SU-DHL-6 (cell line): ENCODE results near the gene CLEC11A.

ENCODE experiments used
- H2AFZ ChIP-seq: fragments of 200-600 bp; sonication (generic); 2 replicates; pipeline ENCODE4 v1.6.1; 2014; ENCODE audit warnings: low read depth, mild to moderate bottlenecking, moderate library complexity, mixed read lengths, antibody characterized with exemption, low read length; ENCODE audit not compliant: severe bottlenecking
- H3F3A ChIP-seq: fragments of 200-600 bp; shearing (Covaris generic); 2 replicates; pipeline ENCODE4 v1.6.0; 2016; ENCODE audit warnings: antibody characterized with exemption, mild to moderate bottlenecking; ENCODE audit not compliant: insufficient read depth
- H3K27ac ChIP-seq: fragments of 200-600 bp; sonication (generic); 2 replicates; pipeline ENCODE4 v1.5.1; 2016; ENCODE audit warnings: low read depth, mild to moderate bottlenecking, low read length, moderate library complexity, mixed read lengths
- H3K27me3 ChIP-seq: fragments of 200-600 bp; sonication (generic), shearing (Covaris generic); 2 replicates; pipeline ENCODE4 v1.6.0; 2014; ENCODE audit warnings: mild to moderate bottlenecking, low read length
- H3K36me3 ChIP-seq: fragments of 200-600 bp; sonication (generic); 2 replicates; pipeline ENCODE4 v1.6.1; 2014; ENCODE audit warnings: mild to moderate bottlenecking, low read length, mixed read lengths
- H3K4me2 ChIP-seq: fragments of 300-600, 200-600 bp; shearing (Covaris generic), sonication (generic); 2 replicates; pipeline ENCODE4 v1.6.0; 2014; ENCODE audit warnings: low read length, low read depth, mild to moderate bottlenecking; ENCODE audit not compliant: poor library complexity, severe bottlenecking
- H3K4me3 ChIP-seq: fragments of 200-600 bp; sonication (generic); 2 replicates; pipeline ENCODE4 v1.5.1; 2014; ENCODE audit warnings: antibody characterized with exemption, low read length, mild to moderate bottlenecking, mixed read lengths; ENCODE audit not compliant: insufficient read depth, poor library complexity, severe bottlenecking
- H3K79me2 ChIP-seq: fragments of 200-600 bp; sonication (generic); 2 replicates; pipeline ENCODE4 v1.6.1; 2014; ENCODE audit warnings: mild to moderate bottlenecking, low read length, moderate library complexity; ENCODE audit not compliant: insufficient read depth
- H3K9ac ChIP-seq: fragments of 200-600 bp; sonication (generic); 2 replicates; pipeline ENCODE4 v1.7.0; 2014; ENCODE audit warnings: mild to moderate bottlenecking, low read length
- H3K9me2 ChIP-seq: fragments of 200-600 bp; sonication (generic); replicated peaks from 2 replicates; pipeline ENCODE4 v1.6.1; 2014; ENCODE audit warnings: low read length; ENCODE audit not compliant: insufficient read depth
- H3K9me3 ChIP-seq: fragments of 200-600 bp; sonication (generic); 2 replicates; pipeline ENCODE4 v1.6.1; 2014; ENCODE audit warnings: low read length, mixed read lengths; ENCODE audit not compliant: insufficient read depth
- H4K20me1 ChIP-seq: fragments of 200-600 bp; sonication (generic); 2 replicates; pipeline ENCODE4 v1.6.1; 2014; ENCODE audit warnings: low read depth, mild to moderate bottlenecking, antibody characterized with exemption, low read length, moderate library complexity, mixed read lengths
- CTCF ChIP-seq: fragments of 200-600 bp; sonication (generic); IDR thresholded peaks from one replicate; pipeline ENCODE4 v1.5.1; 2017; ENCODE audit warnings: antibody characterized with exemption, mild to moderate bottlenecking, low read length, moderate library complexity; ENCODE audit not compliant: insufficient read depth, poor library complexity, severe bottlenecking
- EZH2phosphoT487 ChIP-seq: fragments of 200-600 bp; sonication (generic), shearing (Covaris generic); conservative IDR thresholded peaks from 2 replicates; pipeline ENCODE4 v1.6.1; 2018; ENCODE audit warnings: mild to moderate bottlenecking, antibody characterized with exemption, low read length, moderate library complexity, mixed read lengths

Gene CLEC11A

GRCh38 chr19:50721441-50722137, 1.6 kb upstream of the CLEC11A start:
- H3K4me2 ChIP-seq: no peak overlapping the region
- H4K20me1 ChIP-seq: no peaks in the 10 kb centered on the region
- no peaks in the 10 kb centered on the region for H3K27me3 ChIP-seq
- H3F3A ChIP-seq: no peaks in the 10 kb centered on the region
- H3K36me3 ChIP-seq: no peaks in the 10 kb centered on the region
- no peak overlapping the region for H3K9ac ChIP-seq
- no peak overlapping the region for H2AFZ ChIP-seq
- no peaks in the 10 kb centered on the region for H3K9me2 ChIP-seq
- H3K9me3 ChIP-seq: no peaks in the 10 kb centered on the region
- no peak overlapping the region for H3K27ac ChIP-seq
- no peaks in the 10 kb centered on the region for H3K79me2 ChIP-seq
- no peak for TF ChIP-seq EZH2phosphoT487
- TF ChIP-seq CTCF: no peak
- H3K4me3 ChIP-seq: no peak overlapping the region

GRCh38 chr19:50722201-50723013, 757 bp upstream of the CLEC11A start:
- no peaks in the 10 kb centered on the region for H3K9me3 ChIP-seq
- no peak overlapping the region for H3K4me2 ChIP-seq
- no peak for TF ChIP-seq CTCF
- no peak for TF ChIP-seq EZH2phosphoT487
- H3K36me3 ChIP-seq: no peaks in the 10 kb centered on the region
- no peak overlapping the region for H3K4me3 ChIP-seq
- no peak overlapping the region for H3K27ac ChIP-seq
- H3K27me3 ChIP-seq: no peaks in the 10 kb centered on the region
- H3K79me2 ChIP-seq: no peaks in the 10 kb centered on the region
- no peaks in the 10 kb centered on the region for H3K9me2 ChIP-seq
- H4K20me1 ChIP-seq: no peaks in the 10 kb centered on the region
- H3K9ac ChIP-seq: no peak overlapping the region
- no peak overlapping the region for H2AFZ ChIP-seq
- H3F3A ChIP-seq: no peaks in the 10 kb centered on the region

GRCh38 chr19:50723735-50724521, 764 bp downstream of the CLEC11A start:
- Histone ChIP-seq H3F3A (no peaks in the 10 kb centered on the region), H3K27me3 (no peaks in the 10 kb centered on the region), H2AFZ (no peak overlapping the region), H3K4me2 (no peak overlapping the region), H3K36me3 (no peaks in the 10 kb centered on the region), H4K20me1 (no peaks in the 10 kb centered on the region), H3K9me3 (no peaks in the 10 kb centered on the region), H3K79me2 (no peaks in the 10 kb centered on the region), H3K4me3 (no peak overlapping the region), H3K27ac (no peak overlapping the region), H3K9me2 (no peaks in the 10 kb centered on the region), H3K9ac (no peak overlapping the region)
- TF ChIP-seq CTCF (no peak), EZH2phosphoT487 (no peak)
